CD4-positive, alpha-beta T cell (primary cell): ENCODE results near the gene RASGRF2. TPM values are rescaled to one million over a fixed set of nuclear protein-coding genes. Genes with fewer than 3 reads are reported as not detected.

Experiments
- ATAC-seq: fragments of 200-7000 bp; cut with Tn5 transposase; one replicate; pipeline ENCODE4 v1.10.0; 2022; ENCODE audit warnings: mild to moderate bottlenecking; ENCODE audit not compliant: poor library complexity
- CTCF ChIA-PET: fragments of 350-600 bp; sonication (Branson Sonifier 250); formaldehyde crosslinking; loops from one replicate; lab custom pipeline; 2021; ENCODE audit warnings: antibody characterized with exemption, inconsistent platforms; lab: Charles Lee
- POLR2A ChIA-PET: fragments of 350-600 bp; sonication (Branson Sonifier 250); formaldehyde crosslinking; loops from one replicate; lab custom pipeline; 2021; ENCODE audit warnings: antibody characterized with exemption, inconsistent platforms; lab: Charles Lee
- DNase-seq, 14 experiments: peaks; one replicate each; pipeline ENCODE4 v3.0.0-alpha.2; 2013 to 2020; ENCODE audit warnings: mixed read lengths in 2 of 14
- H3K27ac ChIP-seq, 2 donors: one replicate each; pipeline versions ENCODE4 v1.5.1 to v1.7.0; 2013; ENCODE audit warnings: low read length in 2 of 2, low read depth in 1 of 2, mild to moderate bottlenecking in 1 of 2
- H3K27me3 ChIP-seq, 2 experiments: 1 replicate in 1 of 2; 2 replicates in 1 of 2; pipeline versions ENCODE4 v1.6.1 to v1.7.0; 2013; ENCODE audit warnings: low read length in 2 of 2, control low read depth in 1 of 2, mild to moderate bottlenecking in 1 of 2, moderate library complexity in 1 of 2; ENCODE audit not compliant: insufficient read depth in 2 of 2, control insufficient read depth in 1 of 2
- H3K36me3 ChIP-seq: one replicate; pipeline ENCODE4 v1.6.1; 2013; ENCODE audit warnings: low read length, control low read depth; ENCODE audit not compliant: insufficient read depth
- H3K4me1 ChIP-seq: one replicate; pipeline ENCODE4 v1.6.1; 2013; ENCODE audit warnings: low read length, control low read depth; ENCODE audit not compliant: insufficient read depth
- H3K4me3 ChIP-seq: one replicate; pipeline ENCODE4 v1.5.1; 2013; ENCODE audit warnings: mild to moderate bottlenecking, low read length, moderate library complexity
- H3K9me3 ChIP-seq, 2 experiments: 1 replicate in 1 of 2; 2 replicates in 1 of 2; pipeline versions ENCODE4 v1.6.1 to v1.7.0; 2013; ENCODE audit warnings: low read length in 2 of 2, mild to moderate bottlenecking in 2 of 2, control low read depth in 1 of 2, moderate library complexity in 1 of 2; ENCODE audit not compliant: control insufficient read depth in 1 of 2, insufficient read depth in 1 of 2
- H3K27ac Mint-ChIP-seq: one replicate; pipeline ENCODE4 v1.8.0; 2020; ENCODE audit warnings: mixed read lengths
- H3K27me3 Mint-ChIP-seq: one replicate; pipeline ENCODE4 v1.8.0; 2021; ENCODE audit warnings: mixed read lengths
- H3K36me3 Mint-ChIP-seq: one replicate; pipeline ENCODE4 v1.8.0; 2021; ENCODE audit warnings: low read depth, mixed read lengths
- H3K4me1 Mint-ChIP-seq: one replicate; pipeline ENCODE4 v1.8.0; 2021; ENCODE audit warnings: low read depth, mixed read lengths
- H3K4me3 Mint-ChIP-seq: one replicate; pipeline ENCODE4 v1.8.0; 2020; ENCODE audit warnings: mild to moderate bottlenecking, mixed read lengths
- H3K9me3 Mint-ChIP-seq: one replicate; pipeline ENCODE4 v1.8.0; 2020; ENCODE audit warnings: mixed read lengths
- CTCF ChIP-seq: fragments of 200-600 bp; IDR thresholded peaks from one replicate; pipeline ENCODE4 v1.8.0; 2022; ENCODE audit warnings: antibody characterized with exemption, mild to moderate bottlenecking
- intact Hi-C, 2 experiments: fragments of 100-400 bp; cut with DNase I in 1 of 2; cut with micrococcal nuclease in 1 of 2; formaldehyde crosslinking; loops; one replicate each; pipeline versions ENCODE4 v1.15.1 to v1.9.0; 2023 to 2025; cut with DNase I, micrococcal nuclease
- total RNA-seq, 174 experiments: library from RNA in 2 of 174; stranded (reverse) in 2 of 174; gene quantifications; one replicate each; pipeline ENCODE4 v1.2.3 and lab custom pipeline; 2021 to 2026

The RASGRF2 gene
- total RNA-seq, 2 experiments from 2014 or later = 21.9 to 24.9 TPM

GRCh38 chr5:81233080-81233634 lies 273.0 kb downstream of the RASGRF2 start, which contains the start of gene CKMT2:
Gene CKMT2 (plus strand): TSS chr5:81233322. CDS start chr5:81251133, 17,811 bp downstream.
- DNase-seq (no peak), ATAC-seq (no peak)
- Histone ChIP-seq H3K4me1 (peaks cover 18% of the 10 kb centered on the region), H3K27ac (no peak within 1 kb of the TSS), H3K36me3 (no peaks in the 10 kb centered on the region), H3K4me3 (no peak within 1 kb of the TSS), H3K9me3 (peaks cover 0 to 3% of the 10 kb centered on the region in 2 experiments), H3K27me3 (no peaks in the 10 kb centered on the region)
- Mint-ChIP-seq H3K9me3 (no peaks in the 10 kb centered on the region), H3K36me3 (no peaks in the 10 kb centered on the region), H3K27me3 (no peaks in the 10 kb centered on the region), H3K27ac (no peak within 1 kb of the TSS), H3K4me1 (peaks cover 18% of the 10 kb centered on the region), H3K4me3 (no peak within 1 kb of the TSS)
- ChIA-PET POLR2A (no interaction called here), CTCF (no interaction called here)
- no peak for TF ChIP-seq CTCF
- intact Hi-C loops = no loop called here

GRCh38 chr5:81234299-81234698 lies 274.1 kb downstream of the RASGRF2 start:
- no peaks in the 10 kb centered on the region for H3K27me3 ChIP-seq
- Mint-ChIP-seq H3K4me3 (no peak overlapping the region), H3K27ac (no peak overlapping the region), H3K36me3 (no peaks in the 10 kb centered on the region), H3K9me3 (no peaks in the 10 kb centered on the region), H3K27me3 (no peaks in the 10 kb centered on the region), H3K4me1 (peaks cover 18% of the 10 kb centered on the region)
- intact Hi-C loops = no loop called here
- H3K4me1 ChIP-seq = peaks cover 18% of the 10 kb centered on the region
- POLR2A ChIA-PET = no interaction called here
- ATAC-seq = no peak
- H3K36me3 ChIP-seq = no peaks in the 10 kb centered on the region
- no peak overlapping the region for H3K4me3 ChIP-seq
- no peak overlapping the region for H3K27ac ChIP-seq
- DNase-seq = no peak
- CTCF ChIA-PET = no interaction called here
- no peak for TF ChIP-seq CTCF
- peaks cover 0 to 4% of the 10 kb centered on the region in 2 experiments for H3K9me3 ChIP-seq

- Histone ChIP-seq H3K4me3 (no peak overlapping the region), H3K4me1 (peaks cover 18% of the 10 kb centered on the region), H3K9me3 (peaks cover 0 to 4% of the 10 kb centered on the region in 2 experiments), H3K27ac (no peak overlapping the region), H3K36me3 (no peaks in the 10 kb centered on the region), H3K27me3 (no peaks in the 10 kb centered on the region)
- H3K4me3 Mint-ChIP-seq = no peak overlapping the region
- intact Hi-C loops = no loop called here
- CTCF ChIA-PET = no interaction called here
- ATAC-seq = no peak
- DNase-seq = peak in 1 of 14 experiments; percentile 13
- no peak overlapping the region for H3K27ac Mint-ChIP-seq
- peaks cover 18% of the 10 kb centered on the region for H3K4me1 Mint-ChIP-seq
- H3K27me3 Mint-ChIP-seq = no peaks in the 10 kb centered on the region
- no peaks in the 10 kb centered on the region for H3K9me3 Mint-ChIP-seq
- POLR2A ChIA-PET = no interaction called here
- no peak for TF ChIP-seq CTCF
- no peaks in the 10 kb centered on the region for H3K36me3 Mint-ChIP-seq
These were observed 274.6 kb downstream of the RASGRF2 start for GRCh38 chr5:81234801-81235200.
